HCT116 (cell line): ENCODE data around the gene GLRX. TPM values are rescaled to one million over a fixed set of nuclear protein-coding genes. Genes with fewer than 3 reads are reported as not detected.

Experiments used
- ATAC-seq: fragments of 200-7000 bp; cut with Tn5 transposase; 2 replicates; pipeline ENCODE4 v1.9.1; 2020; ENCODE audit warnings: mild to moderate bottlenecking, moderate library complexity
- BruUV-seq: library from RNA; stranded (reverse); fragments of 400-500 nt; replicated peaks from 2 replicates; lab custom pipeline; 2021; lab: Mats Ljungman, UMichigan
- CTCF ChIA-PET: fragments of 300-600 bp; sonication (Branson Sonifier 250); formaldehyde crosslinking; loops from one replicate; lab custom pipeline; 2021; ENCODE audit warnings: antibody characterized with exemption; lab: Charles Lee
- POLR2A ChIA-PET: fragments of 300-600, 350-600 bp; sonication (Branson Sonifier 250); formaldehyde crosslinking; loops from one replicate; lab custom pipeline; 2021; ENCODE audit warnings: antibody characterized with exemption; lab: Charles Lee
- RAD21 ChIA-PET, 2 experiments: fragments of 300-600 bp; sonication (Branson Sonifier 250); formaldehyde crosslinking; loops; one replicate each; lab custom pipeline; 2023; ENCODE audit warnings: low total read pairs in 2 of 2; ENCODE audit not compliant: uncharacterized antibody in 2 of 2, unreplicated experiment in 2 of 2, low non-redundant PET in 1 of 2; lab: Charles Lee
- DNase-seq: peaks from one replicate; pipeline ENCODE4 v3.0.0-alpha.2; 2010; ENCODE audit warnings: low read depth, low spot score
- H2AFZ ChIP-seq: fragments of 200-600 bp; shearing (Covaris generic), sonication (generic); 2 replicates; pipeline ENCODE4 v1.6.1; 2017; ENCODE audit warnings: low read depth, mixed run types, mixed read lengths, antibody characterized with exemption, low read length; ENCODE audit not compliant: poor library complexity, severe bottlenecking
- H3K27ac ChIP-seq: 2 replicates; pipeline ENCODE4 v1.5.1; 2012; ENCODE audit warnings: low read depth, low read length
- H3K27me3 ChIP-seq: fragments of 200-600 bp; sonication (generic); 2 replicates; pipeline ENCODE4 v1.6.1; 2016; ENCODE audit warnings: mixed run types, low read length, mixed read lengths; ENCODE audit not compliant: insufficient read depth
- H3K36me3 ChIP-seq, 2 experiments: fragments of 200-500 bp in 1 of 2; fragments of 200-600 bp in 1 of 2; sonication (Bioruptor generic) in 1 of 2; sonication (generic) in 1 of 2; 2 replicates each; pipeline versions ENCODE4 v1.5.1 to v1.6.1; 2014 to 2016; ENCODE audit warnings: low read length in 2 of 2, inconsistent platforms in 1 of 2, mixed read lengths in 1 of 2, mixed run types in 1 of 2; ENCODE audit not compliant: insufficient read depth in 2 of 2, control insufficient read depth in 1 of 2
- H3K4me1 ChIP-seq, 2 experiments: fragments of 200-600 bp in 1 of 2; sonication (generic) in 1 of 2; 2 replicates each; pipeline versions ENCODE4 v1.5.1 to v1.6.1; 2012 to 2017; ENCODE audit warnings: low read length in 2 of 2, inconsistent platforms in 1 of 2, mild to moderate bottlenecking in 1 of 2, mixed read lengths in 1 of 2, mixed run types in 1 of 2, moderate library complexity in 1 of 2; ENCODE audit not compliant: insufficient read depth in 2 of 2, control insufficient read depth in 1 of 2
- H3K4me2 ChIP-seq: fragments of 200-600 bp; sonication (generic); 2 replicates; pipeline ENCODE4 v1.6.1; 2017; ENCODE audit warnings: mixed run types, low read length, mixed read lengths
- H3K4me3 ChIP-seq, 2 experiments: fragments of 200-600 bp in 1 of 2; sonication (generic) in 1 of 2; replicated peaks in 1 of 2; 2 replicates each; pipeline ENCODE4 v1.5.1; 2011 to 2016; ENCODE audit warnings: low read length in 2 of 2, control low read depth in 1 of 2, low read depth in 1 of 2, mild to moderate bottlenecking in 1 of 2, mixed read lengths in 1 of 2, mixed run types in 1 of 2
- H3K79me2 ChIP-seq: fragments of 200-600 bp; sonication (generic); 2 replicates; pipeline ENCODE4 v1.6.1; 2017; ENCODE audit warnings: mild to moderate bottlenecking, mixed run types, low read length, moderate library complexity, mixed read lengths; ENCODE audit not compliant: insufficient read depth
- H3K9ac ChIP-seq: fragments of 200-600 bp; sonication (generic); 2 replicates; pipeline ENCODE4 v1.6.1; 2016; ENCODE audit warnings: low read length, mixed read lengths
- H3K9me2 ChIP-seq: fragments of 200-600 bp; sonication (generic), shearing (Covaris generic); 2 replicates; pipeline ENCODE4 v1.6.1; 2017; ENCODE audit warnings: mixed run types, mild to moderate bottlenecking, moderate library complexity; ENCODE audit not compliant: insufficient read depth
- H3K9me3 ChIP-seq, 2 experiments: fragments of 200-500 bp in 1 of 2; fragments of 200-600 bp in 1 of 2; sonication (Bioruptor generic) in 1 of 2; sonication (generic) in 1 of 2; 2 replicates each; pipeline ENCODE4 v1.6.1; 2014 to 2017; ENCODE audit warnings: low read length in 2 of 2, mixed read lengths in 2 of 2, inconsistent platforms in 1 of 2, low read depth in 1 of 2, mild to moderate bottlenecking in 1 of 2, mixed run types in 1 of 2, moderate library complexity in 1 of 2; ENCODE audit not compliant: control insufficient read depth in 1 of 2, insufficient read depth in 1 of 2
- H4K20me1 ChIP-seq: fragments of 200-600 bp; sonication (generic), shearing (Covaris generic); 2 replicates; pipeline ENCODE4 v1.6.1; 2017; ENCODE audit warnings: mixed run types, mild to moderate bottlenecking, moderate library complexity; ENCODE audit not compliant: insufficient read depth
- ATF3 ChIP-seq: IDR thresholded peaks from 2 replicates; pipeline ENCODE4 v1.6.1; 2012
- CBX3 ChIP-seq: IDR thresholded peaks from 2 replicates; pipeline ENCODE4 v1.6.1; 2012; ENCODE audit warnings: low read depth
- CEBPB ChIP-seq: IDR thresholded peaks from 2 replicates; pipeline ENCODE4 v1.6.1; 2012; ENCODE audit warnings: low read depth
- CTCF ChIP-seq, 3 experiments: fragments of 200-600 bp in 1 of 3; sonication (generic) in 1 of 3; IDR thresholded peaks in 2 of 3; conservative IDR thresholded peaks in 1 of 3; 2 replicates each; pipeline ENCODE4 v1.5.1; 2012 to 2017; ENCODE audit warnings: low read depth in 2 of 3, low read length in 2 of 3, antibody characterized with exemption in 1 of 3, borderline replicate concordance in 1 of 3, control low read depth in 1 of 3, mild to moderate bottlenecking in 1 of 3, mixed read lengths in 1 of 3, mixed run types in 1 of 3, moderate library complexity in 1 of 3; ENCODE audit not compliant: insufficient read depth in 1 of 3
- EGR1 ChIP-seq: IDR thresholded peaks from 2 replicates; pipeline ENCODE4 v1.6.1; 2012; ENCODE audit warnings: low read depth
- ELF1 ChIP-seq: IDR thresholded peaks from 2 replicates; pipeline ENCODE4 v1.6.1; 2012; ENCODE audit warnings: low read depth, borderline replicate concordance
- EZH2 ChIP-seq: fragments of 200-600 bp; sonication (generic); IDR thresholded peaks from 2 replicates; pipeline ENCODE4 v1.6.1; 2017; ENCODE audit warnings: antibody characterized with exemption, mixed run types
- EZH2phosphoT487 ChIP-seq: fragments of 200-600 bp; IDR thresholded peaks from 2 replicates; pipeline ENCODE4 v1.6.1; 2018; ENCODE audit warnings: antibody characterized with exemption, borderline replicate concordance
- FOSL1 ChIP-seq: IDR thresholded peaks from 2 replicates; pipeline ENCODE4 v1.6.1; 2012; ENCODE audit warnings: low read depth
- JUND ChIP-seq: IDR thresholded peaks from 2 replicates; pipeline ENCODE4 v1.6.1; 2012
- POLR2A ChIP-seq: IDR thresholded peaks from 2 replicates; pipeline ENCODE4 v1.7.0; 2011; ENCODE audit warnings: borderline replicate concordance; ENCODE audit not compliant: insufficient read depth, insufficient read length; ENCODE audit errors: extremely low read depth
- POLR2AphosphoS5 ChIP-seq: IDR thresholded peaks from 2 replicates; pipeline ENCODE4 v1.6.1; 2011; ENCODE audit warnings: mild to moderate bottlenecking, low read depth, low read length, moderate library complexity
- RAD21 ChIP-seq: IDR thresholded peaks from 2 replicates; pipeline ENCODE4 v1.6.1; 2012; ENCODE audit warnings: low read depth, mild to moderate bottlenecking
- REST ChIP-seq: IDR thresholded peaks from 2 replicates; pipeline ENCODE4 v1.6.1; 2012; ENCODE audit warnings: low read depth
- SIN3A ChIP-seq: IDR thresholded peaks from 2 replicates; pipeline ENCODE4 v1.6.1; 2012; ENCODE audit warnings: low read depth
- SP1 ChIP-seq: IDR thresholded peaks from 2 replicates; pipeline ENCODE4 v1.6.1; 2012; ENCODE audit warnings: low read depth
- SRF ChIP-seq: IDR thresholded peaks from 2 replicates; pipeline ENCODE4 v1.6.1; 2012; ENCODE audit warnings: low read depth
- ZFX ChIP-seq: fragments of 450-650 bp; IDR thresholded peaks from 2 replicates; pipeline ENCODE4 v1.6.1; 2017
- ZNF274 ChIP-seq: fragments of 200-500 bp; sonication (Bioruptor generic); IDR thresholded peaks from 2 replicates; pipeline ENCODE4 v1.6.1; 2014; ENCODE audit warnings: mild to moderate bottlenecking, low read depth, low read length, inconsistent platforms
- intact Hi-C: fragments of 100-400 bp; cut with micrococcal nuclease; formaldehyde crosslinking; loops from 2 replicates; pipeline ENCODE4 v1.10.0; 2022
- total RNA-seq: library from RNA; stranded (reverse); gene quantifications from one replicate; pipeline ENCODE4 v1.2.1, GENCODE V29; 2021; ENCODE audit not compliant: unreplicated experiment
- TF ChIP-seq, protein P1 (sequence below): IDR thresholded peaks from 2 replicates; pipeline ENCODE4 v1.6.1; 2011; ENCODE audit warnings: mild to moderate bottlenecking, low read length, moderate library complexity; ENCODE audit not compliant: insufficient replicate concordance; ENCODE audit errors: extremely low read depth

The GLRX gene
- total RNA-seq, 1 experiment from 2014 or later, result 29.3 TPM

DNA sequence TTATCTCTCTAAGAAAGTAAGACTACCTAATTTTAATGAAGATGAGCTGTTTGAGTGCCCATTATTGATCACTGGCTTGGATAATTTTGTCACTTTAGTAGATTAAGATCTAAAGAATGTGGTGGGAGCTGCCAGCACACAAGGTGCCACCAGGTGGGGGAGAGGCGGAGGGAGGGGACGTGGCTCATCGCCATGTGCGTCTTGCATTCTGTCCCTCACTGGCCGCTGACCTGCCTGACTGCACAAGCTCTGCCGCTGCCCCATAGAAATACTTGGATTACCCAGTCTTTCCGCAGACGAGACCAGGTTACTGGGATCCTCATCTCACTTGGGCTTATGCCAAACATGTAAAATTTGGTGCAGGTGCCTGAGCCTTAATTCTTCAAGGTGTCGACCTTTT is 53.8 kb downstream of the GLRX start:
- no TSS peak for BruUV-seq
- ChIA-PET RAD21 (no interaction called here), POLR2A (no interaction called here), CTCF (interaction anchor here (4.3 kb wide), 1 partner anchor 13 kb away, joined by 21 read pairs; no protein-coding TSS in a partner anchor)
- H3K79me2 ChIP-seq, result no peaks in the 10 kb centered on the region
- H3K9me3 ChIP-seq, result no peaks in the 10 kb centered on the region
- H3K27ac ChIP-seq, result no peak overlapping the region
- no peak overlapping the region for H2AFZ ChIP-seq
- H3K9me2 ChIP-seq, result no peaks in the 10 kb centered on the region
- intact Hi-C loops, result no loop called here
- no peak overlapping the region for H3K4me2 ChIP-seq
- H4K20me1 ChIP-seq, result no peaks in the 10 kb centered on the region
- ATAC-seq, result no peak
- H3K4me3 ChIP-seq, result no peak overlapping the region
- H3K9ac ChIP-seq, result no peak overlapping the region
- no peak for DNase-seq
- peaks cover 3 to 7% of the 10 kb centered on the region in 2 experiments; a peak in 3 of 4 replicates for H3K4me1 ChIP-seq
- no peak for TF ChIP-seq CTCF (IDR thresholded peaks at IDR 0.05 in 2 of 3, conservative IDR thresholded peaks at IDR 0.05 in 1 of 3; ENCODE audit: borderline replicate concordance in 1 of 3, insufficient read depth in 1 of 3, low read depth in 2 of 3, low read length in 2 of 3)
- TF ChIP-seq RAD21, result no peak
- TF ChIP-seq CEBPB, result no peak
- TF ChIP-seq SIN3A, result no peak
- TF ChIP-seq POLR2AphosphoS5, result no peak
- no peak for TF ChIP-seq ZNF274
- TF ChIP-seq, protein P1, sequence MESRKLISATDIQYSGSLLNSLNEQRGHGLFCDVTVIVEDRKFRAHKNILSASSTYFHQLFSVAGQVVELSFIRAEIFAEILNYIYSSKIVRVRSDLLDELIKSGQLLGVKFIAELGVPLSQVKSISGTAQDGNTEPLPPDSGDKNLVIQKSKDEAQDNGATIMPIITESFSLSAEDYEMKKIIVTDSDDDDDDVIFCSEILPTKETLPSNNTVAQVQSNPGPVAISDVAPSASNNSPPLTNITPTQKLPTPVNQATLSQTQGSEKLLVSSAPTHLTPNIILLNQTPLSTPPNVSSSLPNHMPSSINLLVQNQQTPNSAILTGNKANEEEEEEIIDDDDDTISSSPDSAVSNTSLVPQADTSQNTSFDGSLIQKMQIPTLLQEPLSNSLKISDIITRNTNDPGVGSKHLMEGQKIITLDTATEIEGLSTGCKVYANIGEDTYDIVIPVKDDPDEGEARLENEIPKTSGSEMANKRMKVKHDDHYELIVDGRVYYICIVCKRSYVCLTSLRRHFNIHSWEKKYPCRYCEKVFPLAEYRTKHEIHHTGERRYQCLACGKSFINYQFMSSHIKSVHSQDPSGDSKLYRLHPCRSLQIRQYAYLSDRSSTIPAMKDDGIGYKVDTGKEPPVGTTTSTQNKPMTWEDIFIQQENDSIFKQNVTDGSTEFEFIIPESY, result no peak
- no peak for TF ChIP-seq CBX3
- no peak for TF ChIP-seq ATF3
- no peak for TF ChIP-seq EZH2
- TF ChIP-seq EGR1, result no peak
- no peak for TF ChIP-seq ELF1
- no peak for TF ChIP-seq JUND
- no peak for TF ChIP-seq ZFX
- TF ChIP-seq FOSL1, result no peak
- TF ChIP-seq POLR2A, result no peak
- no peak for TF ChIP-seq SP1
- no peak for TF ChIP-seq REST
- TF ChIP-seq SRF, result no peak
- no peak for TF ChIP-seq EZH2phosphoT487
- no peaks in the 10 kb centered on the region for H3K27me3 ChIP-seq
- H3K36me3 ChIP-seq, result peaks cover 3 to 16% of the 10 kb centered on the region in 2 experiments; a peak in 1 of 4 replicates
